Stomach (tissue), 19 donors: ENCODE measurements around the gene LSM11. TPM values are rescaled to one million over a fixed set of nuclear protein-coding genes. Genes with fewer than 3 reads are reported as not detected.
"Not testable (repeated sequence)": the region's sequence is repeated elsewhere in the genome, so short reads cannot be mapped to it uniquely, and the experiment has no call there.

ENCODE experiments used
- DNase-seq, 2 donors: peaks; one replicate each; pipeline versions ENCODE4 v3.0.0 to v3.0.0-alpha.2; 2013 to 2019
- H3K27ac ChIP-seq, 5 donors: fragments of 200-600 bp in 4 of 5; sonication (generic) in 4 of 5; one replicate each; pipeline ENCODE4 v1.5.1; 2013 to 2019; ENCODE audit warnings: mild to moderate bottlenecking in 1 of 5, moderate library complexity in 1 of 5
- H3K27me3 ChIP-seq, 3 donors: fragments of 200-600 bp; sonication (generic); one replicate each; pipeline ENCODE4 v1.5.1; 2017 to 2019; ENCODE audit warnings: mixed run types in 1 of 3
- H3K36me3 ChIP-seq, 4 donors: fragments of 200-600 bp; sonication (generic); 1 replicate in 3 of 4; 2 replicates in 1 of 4; pipeline ENCODE4 v1.5.1; 2016 to 2019
- H3K4me1 ChIP-seq, 4 donors: fragments of 200-600 bp; sonication (generic); one replicate each; pipeline ENCODE4 v1.5.1; 2016 to 2019
- H3K4me3 ChIP-seq, 4 donors: fragments of 200-600 bp; sonication (generic) in 3 of 4; one replicate each; pipeline ENCODE4 v1.5.1; 2016 to 2019; ENCODE audit warnings: mild to moderate bottlenecking in 1 of 4
- H3K9me3 ChIP-seq, 4 donors: fragments of 200-600 bp; sonication (generic); one replicate each; pipeline ENCODE4 v1.5.1; 2016 to 2019
- EP300 ChIP-seq: sonication (generic); formaldehyde crosslinking; IDR thresholded peaks from one replicate; pipeline ENCODE4 v1.6.1; 2017; ENCODE audit warnings: antibody characterized with exemption
- POLR2A ChIP-seq, 4 donors: fragments of 450-650 bp; IDR thresholded peaks; one replicate each; pipeline ENCODE4 v1.6.1; 2016; ENCODE audit warnings: antibody characterized with exemption in 4 of 4, control low read depth in 2 of 4, mild to moderate bottlenecking in 1 of 4, moderate library complexity in 1 of 4
- POLR2AphosphoS5 ChIP-seq, 3 donors: sonication (generic); formaldehyde crosslinking; IDR thresholded peaks; one replicate each; pipeline ENCODE4 v1.6.1; 2016; ENCODE audit warnings: antibody characterized with exemption in 3 of 3
- WGBS, 5 donors: extraction: QIAGEN DNeasy Blood & Tissue Kit in 3 of 5; methylation state at CpG; one replicate each; pipeline versions ENCODE4 v1.1.5 to v1.1.7; 2013 to 2018; 5-methylcytosine and 5-hydroxymethylcytosine counted together
- intact Hi-C: fragments of 100-400 bp; cut with DNase I; formaldehyde crosslinking; loops from one replicate; pipeline ENCODE4 v1.15.1; 2023; ENCODE audit warnings: low total_unique reads
- long read RNA-seq, 10 donors: transcript quantifications; one replicate each; lab custom pipeline, GENCODE V29; 2026
- polyA plus RNA-seq, 3 donors: library from polyadenylated mRNA; stranded (reverse); fragments of 200-250 nt; gene quantifications; one replicate each; pipeline ENCODE4 v1.2.3, GENCODE V29; 2013
- total RNA-seq, 5 donors: library from RNA; depleted of rRNA; stranded (reverse); fragments of >200 nt; gene quantifications; one replicate each; pipeline versions ENCODE4 v1.1.0 to v1.2.3, GENCODE V29; 2014 to 2016
- TF ChIP-seq, protein P1 (sequence below), 7 experiments: fragments of 450-650 bp in 4 of 7; fragments of 200-600 bp in 3 of 7; sonication (generic) in 3 of 7; IDR thresholded peaks; one replicate each; pipeline ENCODE4 v1.5.1; 2016 to 2019; ENCODE audit warnings: antibody characterized with exemption in 7 of 7, control low read depth in 2 of 7, mild to moderate bottlenecking in 1 of 7
- donor health status: healthy with polysubstance abuse.
- donor health status: Bipolar disorder and iron deficiency.
- donor health status: healthy.

LSM11 gene
- total RNA-seq, result 10 to 100 TPM in 1 of 5 donors, 1 to 10 TPM in 4; 1.2 to 10.3 (median 4.1) TPM
- 1 to 10 TPM in 1 of 3 donors, under 1 TPM in 2; 0.46 to 1.6 (median 0.81) TPM for polyA plus RNA-seq
- long read RNA-seq, donor 1, full-length matches to known transcripts, result 1 of 1 reads
- long read RNA-seq, donor 1, partial matches to known transcripts, result 0 of 1 reads
- long read RNA-seq, donor 1, other reads (novel, unspliced or antisense), result 0 of 1 reads
- long read RNA-seq, donor 2, full-length matches to known transcripts, result 2 of 2 reads
- long read RNA-seq, donor 2, partial matches to known transcripts, result 0 of 2 reads
- long read RNA-seq, donor 2, other reads (novel, unspliced or antisense), result 0 of 2 reads
- long read RNA-seq, donor 3, full-length matches to known transcripts, result 2 of 2 reads
- long read RNA-seq, donor 3, partial matches to known transcripts, result 0 of 2 reads
- long read RNA-seq, donor 3, other reads (novel, unspliced or antisense), result 0 of 2 reads
- long read RNA-seq, donor 4, result 0 reads
- long read RNA-seq, donor 5, full-length matches to known transcripts, result 2 of 2 reads
- long read RNA-seq, donor 5, partial matches to known transcripts, result 0 of 2 reads
- long read RNA-seq, donor 5, other reads (novel, unspliced or antisense), result 0 of 2 reads
- long read RNA-seq, donor 6, full-length matches to known transcripts, result 2 of 2 reads
- long read RNA-seq, donor 6, partial matches to known transcripts, result 0 of 2 reads
- long read RNA-seq, donor 6, other reads (novel, unspliced or antisense), result 0 of 2 reads
- long read RNA-seq, donor 7, full-length matches to known transcripts, result 1 of 1 reads
- long read RNA-seq, donor 7, partial matches to known transcripts, result 0 of 1 reads
- long read RNA-seq, donor 7, other reads (novel, unspliced or antisense), result 0 of 1 reads
- long read RNA-seq, donor 8, full-length matches to known transcripts, result 2 of 89 reads
- long read RNA-seq, donor 8, partial matches to known transcripts, result 66 of 89 reads
- long read RNA-seq, donor 8, other reads (novel, unspliced or antisense), result 21 of 89 reads
- long read RNA-seq, donor 9, full-length matches to known transcripts, result 1 of 1 reads
- long read RNA-seq, donor 9, partial matches to known transcripts, result 0 of 1 reads
- long read RNA-seq, donor 9, other reads (novel, unspliced or antisense), result 0 of 1 reads
- long read RNA-seq, donor 10, result 0 reads

DNA sequence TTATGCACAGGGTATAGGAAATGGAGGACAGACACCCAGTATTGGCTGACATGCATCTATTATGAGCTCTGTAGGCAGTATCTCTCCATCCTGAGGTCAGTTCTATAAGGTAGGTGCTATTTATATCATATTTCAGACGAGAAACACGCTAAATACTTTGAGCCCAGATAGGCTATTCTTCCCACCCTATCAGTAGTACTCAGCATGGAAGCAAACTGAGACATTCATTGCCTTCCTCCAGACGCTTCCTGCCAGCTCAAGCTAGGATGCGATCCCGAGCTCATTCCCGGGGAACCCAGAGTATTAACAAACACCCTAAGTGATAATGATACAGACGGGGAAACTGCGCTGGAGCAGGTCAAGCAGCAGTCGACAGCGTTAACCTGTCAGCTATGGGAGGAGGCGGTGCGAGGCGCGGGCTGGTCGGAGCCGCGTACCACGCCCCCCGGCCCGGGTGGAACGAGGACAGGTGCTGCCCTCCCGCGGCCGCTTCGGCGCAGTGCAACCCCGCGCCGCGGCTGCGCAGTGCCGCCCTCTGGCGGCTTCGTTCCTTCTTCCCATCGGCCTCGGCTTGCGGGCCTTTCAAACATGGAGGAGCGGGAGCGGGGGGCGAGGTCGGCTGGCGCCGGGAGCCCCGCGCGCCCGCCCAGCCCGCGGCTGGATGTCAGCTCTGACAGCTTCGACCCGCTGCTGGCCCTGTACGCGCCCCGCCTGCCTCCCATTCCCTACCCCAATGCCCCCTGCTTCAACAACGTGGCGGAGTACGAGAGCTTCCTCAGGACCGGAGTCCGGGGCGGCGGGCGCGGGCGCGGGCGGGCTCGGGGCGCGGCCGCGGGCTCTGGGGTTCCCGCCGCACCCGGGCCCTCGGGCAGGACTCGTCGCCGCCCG is at the start of gene LSM11:
TSS of gene LSM11 (plus strand) at position 550 of the 888 bp plus-strand sequence. CDS start at position 589, 39 bp downstream.
- H3K9me3 ChIP-seq, result no peaks in the 10 kb centered on the region
- DNase-seq, result peak; percentile 95 to 96
- H3K4me3 ChIP-seq, result peak within 1 kb of the TSS; percentile 75 to 93 (median 90)
- peaks cover 8 to 31% (median 22%) of the 10 kb centered on the region in 4 donors for H3K4me1 ChIP-seq
- 0 to 1% (median 0%) methylated on average over 10 to 79 of the region's 79 CpGs for WGBS, 5 donors
- H3K27ac ChIP-seq, result peak within 1 kb of the TSS in 4 of 5 donors; percentile 72 to 84 (median 78)
- H3K27me3 ChIP-seq, result no peaks in the 10 kb centered on the region
- peaks cover 0 to 19% (median 15%) of the 10 kb centered on the region in 4 donors for H3K36me3 ChIP-seq
- TF ChIP-seq EP300 (no peak), POLR2A (IDR thresholded peaks at IDR 0.05) (no peak), POLR2AphosphoS5 (IDR thresholded peaks at IDR 0.05) (peak in 2 of 3 donors; percentile 32 to 71)
- TF ChIP-seq, protein P1, sequence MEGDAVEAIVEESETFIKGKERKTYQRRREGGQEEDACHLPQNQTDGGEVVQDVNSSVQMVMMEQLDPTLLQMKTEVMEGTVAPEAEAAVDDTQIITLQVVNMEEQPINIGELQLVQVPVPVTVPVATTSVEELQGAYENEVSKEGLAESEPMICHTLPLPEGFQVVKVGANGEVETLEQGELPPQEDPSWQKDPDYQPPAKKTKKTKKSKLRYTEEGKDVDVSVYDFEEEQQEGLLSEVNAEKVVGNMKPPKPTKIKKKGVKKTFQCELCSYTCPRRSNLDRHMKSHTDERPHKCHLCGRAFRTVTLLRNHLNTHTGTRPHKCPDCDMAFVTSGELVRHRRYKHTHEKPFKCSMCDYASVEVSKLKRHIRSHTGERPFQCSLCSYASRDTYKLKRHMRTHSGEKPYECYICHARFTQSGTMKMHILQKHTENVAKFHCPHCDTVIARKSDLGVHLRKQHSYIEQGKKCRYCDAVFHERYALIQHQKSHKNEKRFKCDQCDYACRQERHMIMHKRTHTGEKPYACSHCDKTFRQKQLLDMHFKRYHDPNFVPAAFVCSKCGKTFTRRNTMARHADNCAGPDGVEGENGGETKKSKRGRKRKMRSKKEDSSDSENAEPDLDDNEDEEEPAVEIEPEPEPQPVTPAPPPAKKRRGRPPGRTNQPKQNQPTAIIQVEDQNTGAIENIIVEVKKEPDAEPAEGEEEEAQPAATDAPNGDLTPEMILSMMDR (IDR thresholded peaks at IDR 0.05), result peak in 5 of 7 experiments; percentile 93 to 100 (median 100)
- intact Hi-C loops, result no loop called here

DNA sequence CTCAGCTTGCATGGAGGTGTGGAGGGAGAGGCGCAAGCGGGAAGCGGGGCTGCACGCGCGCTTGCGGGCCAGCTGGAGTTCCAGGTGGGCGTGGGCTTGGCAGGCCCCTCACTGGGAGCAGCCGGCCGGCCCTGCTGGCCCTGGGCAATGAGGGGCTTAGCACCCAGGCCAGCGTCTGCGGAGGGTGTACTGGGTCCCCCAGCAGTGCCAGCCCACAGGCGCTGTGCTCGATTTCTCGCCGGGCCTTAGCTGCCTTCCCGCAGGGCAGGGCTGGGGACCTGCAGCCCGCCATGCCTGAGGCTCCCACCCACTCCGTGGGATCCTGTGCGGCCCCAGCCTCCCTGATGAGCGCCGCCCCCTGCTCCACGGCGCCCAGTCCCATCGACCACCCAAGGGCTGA is 49.7 kb upstream of the LSM11 start:
- peaks cover 0 to 13% (median 9%) of the 10 kb centered on the region in 4 donors for H3K9me3 ChIP-seq

DNA sequence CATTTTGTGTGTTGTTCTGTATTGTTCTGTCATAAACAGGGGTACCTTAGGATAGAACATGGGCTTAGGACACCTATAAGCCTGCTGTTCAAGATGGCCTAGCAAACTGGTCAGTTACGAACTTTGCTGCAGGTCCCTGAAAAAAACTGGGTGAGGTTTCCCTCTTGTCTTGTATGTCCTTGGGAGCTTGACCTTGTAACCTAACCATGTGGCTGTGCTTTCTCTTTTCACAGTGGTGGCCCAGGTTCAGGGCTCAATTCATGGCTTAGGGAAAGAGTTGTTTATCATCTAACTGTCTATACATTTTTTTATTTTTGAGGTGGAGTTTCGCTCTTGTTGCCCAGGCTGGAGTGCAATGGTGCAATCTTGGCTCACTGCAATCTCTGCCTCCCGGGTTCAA is 47.4 kb upstream of the LSM11 start:
- H3K9me3 ChIP-seq, result peaks cover 0 to 20% (median 16%) of the 10 kb centered on the region in 4 donors
- DNase-seq, H3K36me3 ChIP-seq, H3K4me1 ChIP-seq, H3K27ac ChIP-seq, intact Hi-C loops, H3K27me3 ChIP-seq, H3K4me3 ChIP-seq: not testable (repeated sequence)
- WGBS, 5 donors, result 87 to 98% (median 94%) methylated on average over 3 of the region's 3 CpGs

More for the DNA sequence above, 49.7 kb upstream of the LSM11 start:
- 88 to 97% (median 92%) methylated on average over 10 to 25 of the region's 25 CpGs for WGBS, 5 donors
- DNase-seq, H3K4me1 ChIP-seq, H3K4me3 ChIP-seq, intact Hi-C loops, H3K36me3 ChIP-seq, H3K27ac ChIP-seq: not testable (repeated sequence)
- peaks cover 0 to 11% (median 0%) of the 10 kb centered on the region in 3 donors for H3K27me3 ChIP-seq

DNA sequence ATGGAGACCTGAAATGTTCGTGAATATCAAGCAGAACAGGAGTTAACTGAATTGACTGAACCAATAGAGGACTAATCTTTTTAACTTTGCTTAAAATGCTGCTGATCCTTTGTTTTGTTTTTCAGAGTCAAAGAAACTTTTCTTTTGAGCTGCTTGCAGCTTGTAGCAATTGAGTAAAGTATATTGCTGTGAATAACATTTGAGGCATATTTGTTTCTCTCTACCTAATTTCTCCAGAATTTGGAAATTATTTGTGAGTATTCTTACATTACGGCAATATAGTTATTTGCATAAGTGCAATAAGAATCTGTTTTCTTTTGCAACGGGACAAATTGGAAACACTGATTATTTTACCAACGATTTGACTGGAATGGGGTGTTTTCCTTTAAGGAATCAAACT is 44.8 kb upstream of the LSM11 start:
- H3K27ac ChIP-seq, H3K4me1 ChIP-seq, H3K36me3 ChIP-seq, intact Hi-C loops, H3K4me3 ChIP-seq, DNase-seq, H3K27me3 ChIP-seq: not testable (repeated sequence)
- H3K9me3 ChIP-seq, result peaks cover 0 to 20% (median 16%) of the 10 kb centered on the region in 4 donors
- 67 to 91% (median 71%) methylated on average over 4 of the region's 4 CpGs for WGBS, 5 donors

DNA sequence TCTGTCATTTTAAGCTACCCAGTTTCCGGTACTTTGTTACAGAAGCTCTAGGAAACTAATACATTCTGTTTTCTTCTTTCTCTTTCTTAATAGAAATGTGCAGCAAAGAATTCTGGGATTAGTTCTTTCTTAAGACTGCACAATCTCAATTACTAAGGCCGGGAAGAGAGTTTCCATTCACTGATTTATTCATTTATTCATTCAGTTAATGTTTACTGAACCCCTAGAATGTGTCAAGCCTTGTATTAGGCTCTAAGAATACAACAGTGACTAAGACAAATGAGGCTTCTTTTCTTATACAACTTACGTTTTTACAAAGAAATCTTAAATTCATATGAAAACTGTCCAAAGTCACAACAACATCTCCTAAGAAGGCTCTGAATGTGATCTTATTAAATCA is 39.8 kb upstream of the LSM11 start:
- TF ChIP-seq EP300 (no peak), POLR2A (IDR thresholded peaks at IDR 0.05) (no peak)
- TF ChIP-seq, protein P1 (IDR thresholded peaks at IDR 0.05), result no peak
- 61 to 78% (median 66%) methylated on average over 3 of the region's 3 CpGs for WGBS, 5 donors
- no peaks in the 10 kb centered on the region for H3K4me1 ChIP-seq
- H3K36me3 ChIP-seq, result no peaks in the 10 kb centered on the region
- no peak overlapping the region for H3K27ac ChIP-seq
- DNase-seq, result no peak
- H3K27me3 ChIP-seq, result peaks cover 0 to 7% (median 0%) of the 10 kb centered on the region in 3 donors
- intact Hi-C loops, result no loop called here
- peaks cover 0 to 14% (median 5%) of the 10 kb centered on the region in 4 donors for H3K9me3 ChIP-seq
- H3K4me3 ChIP-seq, result no peak overlapping the region
